Measurements from ENCODE around the gene KCNJ10. TPM values are rescaled to one million over a fixed set of nuclear protein-coding genes. Genes with fewer than 3 reads are reported as not detected.

The KCNJ10 gene
- total RNA-seq, 2 experiments from 2014 or later = 0.29 TPM; not detected in 1

DNA sequence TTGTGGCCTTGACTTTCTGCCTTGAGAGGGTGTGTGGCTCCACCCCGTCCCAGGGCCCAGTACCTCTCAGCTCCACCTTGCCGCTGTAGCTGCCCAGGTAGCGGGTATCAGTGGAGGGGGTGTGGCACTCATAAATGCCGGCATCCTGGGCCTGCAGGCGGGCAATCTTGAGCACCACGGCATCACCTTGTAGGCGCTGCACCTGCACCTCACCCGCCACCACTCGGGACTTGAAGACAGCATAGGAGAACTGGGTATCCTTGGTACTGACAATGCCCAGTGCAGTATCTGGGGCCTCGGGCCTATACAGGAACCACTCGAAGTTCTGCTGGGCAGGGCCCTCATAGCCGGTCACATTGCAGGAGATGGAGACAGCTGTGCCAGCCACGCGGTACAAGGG lies 24.8 kb upstream of the KCNJ10 start:
- CTCF ChIA-PET (ENCODE audit: unreplicated experiment) = no interaction called here
- DNase-seq (ENCODE audit: low spot score) = no peak
- H2AFZ ChIP-seq (ENCODE audit: low read length) = no peak overlapping the region
- H3K27ac ChIP-seq (ENCODE audit: low read depth, low read length, poor library complexity, severe bottlenecking) = no peak overlapping the region
- BruUV-seq (replicated peaks) = no TSS peak
- no peaks in the 10 kb centered on the region for H3K9me2 ChIP-seq (ENCODE audit: insufficient read depth, low read length)
- H3K9me3 ChIP-seq (ENCODE audit: low read length) = no peaks in the 10 kb centered on the region
- no peak overlapping the region for H3K4me3 ChIP-seq (ENCODE audit: low read depth, low read length, poor library complexity, severe bottlenecking)
- peaks cover 30% of the 10 kb centered on the region for H3K4me1 ChIP-seq (ENCODE audit: insufficient read depth, low read length, poor library complexity, severe bottlenecking)
- intact Hi-C loops (cut with micrococcal nuclease; ENCODE audit: unreplicated experiment) = no loop called here
- POLR2A ChIA-PET = no interaction called here
- peaks cover 8% of the 10 kb centered on the region; the same call in 1 of the 2 replicates for H3K79me2 ChIP-seq (ENCODE audit: insufficient read depth, low read depth, low read length)
- H3K36me3 ChIP-seq (ENCODE audit: insufficient read depth, low read length) = peaks cover 23% of the 10 kb centered on the region; the same call in 1 of the 2 replicates
- TF ChIP-seq, protein P1, sequence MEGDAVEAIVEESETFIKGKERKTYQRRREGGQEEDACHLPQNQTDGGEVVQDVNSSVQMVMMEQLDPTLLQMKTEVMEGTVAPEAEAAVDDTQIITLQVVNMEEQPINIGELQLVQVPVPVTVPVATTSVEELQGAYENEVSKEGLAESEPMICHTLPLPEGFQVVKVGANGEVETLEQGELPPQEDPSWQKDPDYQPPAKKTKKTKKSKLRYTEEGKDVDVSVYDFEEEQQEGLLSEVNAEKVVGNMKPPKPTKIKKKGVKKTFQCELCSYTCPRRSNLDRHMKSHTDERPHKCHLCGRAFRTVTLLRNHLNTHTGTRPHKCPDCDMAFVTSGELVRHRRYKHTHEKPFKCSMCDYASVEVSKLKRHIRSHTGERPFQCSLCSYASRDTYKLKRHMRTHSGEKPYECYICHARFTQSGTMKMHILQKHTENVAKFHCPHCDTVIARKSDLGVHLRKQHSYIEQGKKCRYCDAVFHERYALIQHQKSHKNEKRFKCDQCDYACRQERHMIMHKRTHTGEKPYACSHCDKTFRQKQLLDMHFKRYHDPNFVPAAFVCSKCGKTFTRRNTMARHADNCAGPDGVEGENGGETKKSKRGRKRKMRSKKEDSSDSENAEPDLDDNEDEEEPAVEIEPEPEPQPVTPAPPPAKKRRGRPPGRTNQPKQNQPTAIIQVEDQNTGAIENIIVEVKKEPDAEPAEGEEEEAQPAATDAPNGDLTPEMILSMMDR (conservative IDR thresholded peaks at IDR 0.05; ENCODE audit: low read length) = no peak
- TF ChIP-seq EZH2phosphoT487 (IDR thresholded peaks at IDR 0.05; ENCODE audit: borderline replicate concordance, low read depth, low read length) = no peak
- H3K4me2 ChIP-seq (ENCODE audit: low read length) = no peak overlapping the region
- no peaks in the 10 kb centered on the region for H4K20me1 ChIP-seq (ENCODE audit: insufficient read depth, low read length)

DNA sequence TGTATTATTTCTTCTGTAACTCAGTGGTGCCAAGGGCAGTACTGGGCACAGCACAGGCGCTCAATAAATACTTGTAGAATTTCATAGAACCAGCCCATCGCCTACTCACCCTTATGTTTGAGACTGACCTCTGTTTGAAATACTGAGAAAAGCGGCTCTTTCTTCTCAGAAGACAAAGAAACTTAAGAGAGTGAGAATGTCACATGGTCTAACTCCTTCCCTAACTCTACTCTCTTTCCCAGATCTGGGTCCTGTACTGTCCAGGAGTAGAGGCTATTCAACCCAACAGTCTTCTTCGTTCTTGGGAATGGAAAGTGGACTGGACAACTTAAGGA lies 24.3 kb upstream of the KCNJ10 start:
- ChIA-PET CTCF (ENCODE audit: unreplicated experiment) (no interaction called here), POLR2A (interaction anchor here (0.7 kb wide), 1 partner anchor 8 kb away, joined by 6 read pairs; no protein-coding TSS in a partner anchor)
- TF ChIP-seq EZH2phosphoT487 (IDR thresholded peaks at IDR 0.05; ENCODE audit: borderline replicate concordance, low read depth, low read length) = no peak
- TF ChIP-seq, protein P1 (conservative IDR thresholded peaks at IDR 0.05; ENCODE audit: low read length) = no peak
- DNase-seq (ENCODE audit: low spot score) = no peak
- no peak overlapping the region for H2AFZ ChIP-seq (ENCODE audit: low read length)
- peaks cover 23% of the 10 kb centered on the region; the same call in 1 of the 2 replicates for H3K36me3 ChIP-seq (ENCODE audit: insufficient read depth, low read length)
- H3K4me2 ChIP-seq (ENCODE audit: low read length) = no peak overlapping the region
- no peaks in the 10 kb centered on the region for H4K20me1 ChIP-seq (ENCODE audit: insufficient read depth, low read length)
- intact Hi-C loops (cut with micrococcal nuclease; ENCODE audit: unreplicated experiment) = no loop called here
- H3K9me3 ChIP-seq (ENCODE audit: low read length) = no peaks in the 10 kb centered on the region
- peaks cover 8% of the 10 kb centered on the region; the same call in 1 of the 2 replicates for H3K79me2 ChIP-seq (ENCODE audit: insufficient read depth, low read depth, low read length)
- peaks cover 25% of the 10 kb centered on the region for H3K4me1 ChIP-seq (ENCODE audit: insufficient read depth, low read length, poor library complexity, severe bottlenecking)
- no TSS peak for BruUV-seq (replicated peaks)
- H3K4me3 ChIP-seq (ENCODE audit: low read depth, low read length, poor library complexity, severe bottlenecking) = no peak overlapping the region
- H3K9me2 ChIP-seq (ENCODE audit: insufficient read depth, low read length) = no peaks in the 10 kb centered on the region
- no peak overlapping the region for H3K27ac ChIP-seq (ENCODE audit: low read depth, low read length, poor library complexity, severe bottlenecking)

DNA sequence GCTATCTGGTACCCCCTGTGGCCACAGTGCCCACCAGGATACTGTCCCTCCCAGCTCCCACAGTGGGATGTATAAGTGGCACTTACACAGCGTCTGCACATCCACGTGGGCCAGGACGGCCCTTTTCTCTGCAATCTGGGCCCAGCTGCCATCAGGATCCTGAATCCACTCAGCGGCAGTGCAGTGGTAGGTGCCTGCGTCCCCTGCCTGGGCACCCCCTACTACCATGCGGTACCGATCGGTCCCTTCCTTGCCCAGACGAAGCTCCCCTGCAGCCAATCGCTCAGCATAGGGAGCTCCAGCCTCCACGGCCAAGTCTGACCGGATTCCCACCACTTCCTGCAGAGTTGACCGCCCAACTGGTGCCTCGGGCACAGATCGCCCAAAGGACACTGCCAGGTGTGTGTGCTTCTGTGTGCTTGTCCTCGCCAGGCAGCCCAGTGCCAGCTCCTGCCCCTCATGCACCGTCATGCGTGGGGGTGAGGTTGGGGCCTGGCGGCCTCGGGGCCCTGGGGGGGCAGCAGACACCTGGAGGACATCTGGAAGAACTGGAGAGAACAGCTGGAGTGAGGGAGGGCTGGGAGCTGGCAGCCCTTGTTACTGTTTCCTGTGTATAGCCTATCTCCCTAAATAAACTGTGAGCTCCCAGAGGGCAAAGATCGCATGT lies 23.8 kb upstream of the KCNJ10 start:
- ChIA-PET CTCF (ENCODE audit: unreplicated experiment) (no interaction called here), POLR2A (interaction anchor here (0.7 kb wide), 1 partner anchor 9 kb away, joined by 6 read pairs; no protein-coding TSS in a partner anchor)
- BruUV-seq (replicated peaks) = no TSS peak
- TF ChIP-seq, protein P1 (conservative IDR thresholded peaks at IDR 0.05; ENCODE audit: low read length) = no peak
- no peak for TF ChIP-seq EZH2phosphoT487 (IDR thresholded peaks at IDR 0.05; ENCODE audit: borderline replicate concordance, low read depth, low read length)
- intact Hi-C loops (cut with micrococcal nuclease; ENCODE audit: unreplicated experiment) = no loop called here
- Histone ChIP-seq H2AFZ (ENCODE audit: low read length) (no peak overlapping the region), H3K36me3 (ENCODE audit: insufficient read depth, low read length) (peaks cover 23% of the 10 kb centered on the region; the same call in 1 of the 2 replicates), H3K4me2 (ENCODE audit: low read length) (no peak overlapping the region), H3K27ac (ENCODE audit: low read depth, low read length, poor library complexity, severe bottlenecking) (no peak overlapping the region), H3K4me1 (ENCODE audit: insufficient read depth, low read length, poor library complexity, severe bottlenecking) (peaks cover 21% of the 10 kb centered on the region), H3K4me3 (ENCODE audit: low read depth, low read length, poor library complexity, severe bottlenecking) (no peak overlapping the region), H4K20me1 (ENCODE audit: insufficient read depth, low read length) (no peaks in the 10 kb centered on the region), H3K9me3 (ENCODE audit: low read length) (no peaks in the 10 kb centered on the region), H3K79me2 (ENCODE audit: insufficient read depth, low read depth, low read length) (peaks cover 8% of the 10 kb centered on the region; the same call in 1 of the 2 replicates), H3K9me2 (ENCODE audit: insufficient read depth, low read length) (no peaks in the 10 kb centered on the region)
- no peak for DNase-seq (ENCODE audit: low spot score)
